K562 (cell line): ENCODE data around the gene CHAMP1. TPM values are rescaled to one million over a fixed set of nuclear protein-coding genes. Genes with fewer than 3 reads are reported as not detected.

Experiments used
- BHLHE40 ChIP-seq: IDR thresholded peaks from 2 replicates; pipeline ENCODE4 v1.6.1; 2011; ENCODE audit warnings: low read length, improper control_type of control experiment
- ELF1 ChIP-seq: fragments of 200-800 bp; sonication (Bioruptor generic); IDR thresholded peaks from 2 replicates; pipeline ENCODE4 v1.6.1; 2016; ENCODE audit warnings: missing genetic modification characterization, missing compliant biosample characterization
- FOXA3 ChIP-seq, 2 experiments: fragments of 450-650 bp in 1 of 2; sonication (generic) in 1 of 2; formaldehyde crosslinking; IDR thresholded peaks in 1 of 2; conservative IDR thresholded peaks in 1 of 2; 2 replicates each; pipeline versions ENCODE4 v1.4.0 to v1.8.0; 2020 to 2022; ENCODE audit warnings: mild to moderate bottlenecking in 2 of 2, missing genetic modification reagents in 1 of 2
- HNRNPK ChIP-seq: fragments of 200-400 bp; formaldehyde crosslinking; IDR thresholded peaks from one replicate; pipeline ENCODE4 v1.6.1; 2018; ENCODE audit warnings: mild to moderate bottlenecking, low read depth, low read length; ENCODE audit not compliant: poor library complexity, severe bottlenecking
- RBFOX2 ChIP-seq: fragments of 200-400 bp; formaldehyde crosslinking; IDR thresholded peaks from 2 replicates; pipeline ENCODE4 v1.6.1; 2017; ENCODE audit warnings: low read depth, mild to moderate bottlenecking, low read length, moderate library complexity
- TSC22D4 ChIP-seq: fragments of 450-650 bp; IDR thresholded peaks from 2 replicates; pipeline ENCODE4 v1.6.1; 2016; ENCODE audit warnings: missing genetic modification characterization, missing biosample characterization, control low read depth
- XRCC5 ChIP-seq: fragments of 200-400 bp; formaldehyde crosslinking; IDR thresholded peaks from 2 replicates; pipeline ENCODE4 v1.6.1; 2017; ENCODE audit warnings: low read depth, mild to moderate bottlenecking, low read length
- ZBTB40 ChIP-seq, 2 experiments: fragments of 450-650 bp in 1 of 2; sonication (generic) in 1 of 2; formaldehyde crosslinking in 1 of 2; IDR thresholded peaks; 2 replicates each; pipeline versions ENCODE4 v1.7.1 to v1.9.0; 2016 to 2022; ENCODE audit warnings: inconsistent platforms in 1 of 2, mild to moderate bottlenecking in 1 of 2, missing genetic modification reagents in 1 of 2
- ZZZ3 ChIP-seq: fragments of 450-650 bp; IDR thresholded peaks from 2 replicates; pipeline ENCODE4 v1.6.1; 2016; ENCODE audit warnings: antibody characterized with exemption, mild to moderate bottlenecking, moderate library complexity
- polyA plus RNA-seq, 8 experiments: library from polyadenylated mRNA; depleted of rRNA in 4 of 8; stranded (reverse) in 5 of 8; unstranded in 3 of 8; fragments of >200 nt; fragmentation: Nextera tagmentation in 2 of 8; fragmentation: Illumina TruSeq in 1 of 8; extraction: Ambion mirVana in 2 of 8; extraction: Trizol in 1 of 8; gene quantifications; 2 replicates each; pipeline versions ENCODE4 v1.2.1 to v1.2.3, GENCODE V29; 2011 to 2014; ENCODE audit warnings: inconsistent platforms in 1 of 8, missing spikeins in 1 of 8
- total RNA-seq, 7 experiments: library from RNA; depleted of rRNA in 6 of 7; stranded (reverse); fragments of >200 nt in 6 of 7; fragmentation: Illumina TruSeq in 2 of 7; extraction: Trizol in 2 of 7; gene quantifications; 2 replicates each; pipeline versions ENCODE4 v1.2.1 to v1.2.3, GENCODE V29; 2011 to 2021; ENCODE audit warnings: low replicate concordance in 1 of 7
- TF ChIP-seq, protein P1 (sequence below), 2 experiments: IDR thresholded peaks; 2 replicates each; pipeline ENCODE4 v1.6.1; 2011; ENCODE audit warnings: borderline replicate concordance in 1 of 2, control low read depth in 1 of 2, low read depth in 1 of 2, low read length in 1 of 2, mild to moderate bottlenecking in 1 of 2, mixed read lengths in 1 of 2, moderate library complexity in 1 of 2; ENCODE audit not compliant: insufficient read depth in 1 of 2, insufficient read length in 1 of 2, poor library complexity in 1 of 2, severe bottlenecking in 1 of 2; ENCODE audit errors: extremely low read depth in 1 of 2
- TF ChIP-seq, protein P2 (sequence below): sonication (generic); formaldehyde crosslinking; IDR thresholded peaks from 2 replicates; pipeline ENCODE4 v1.8.0; 2023; ENCODE audit warnings: mild to moderate bottlenecking, missing genetic modification reagents

CHAMP1 gene
- total and polyA plus RNA-seq, 9 of the 15 experiments (the other 6 are each of a cell fraction or from before 2014, with no cell fraction given), result 0.70 to 40.6 (median 15.3) TPM

- TF ChIP-seq ZBTB40 (IDR thresholded peaks at IDR 0.05) (peak; percentile 74), ZBTB40 (CRISPR knock-in tag; IDR thresholded peaks at IDR 0.05) (no peak), ZZZ3 (no peak), ELF1 (tag) (peak; percentile 87), TSC22D4 (no peak), FOXA3 (CRISPR knock-in tag; conservative IDR thresholded peaks at IDR 0.05 in 1 of 2, IDR thresholded peaks at IDR 0.05 in 1 of 2) (0 out of 4 replicates have a peak, but pooled peaks of 1 of the 2 experiments have one; percentile 8), RBFOX2 (peak; percentile 93), HNRNPK (peak; percentile 76), XRCC5 (0 out of 2 replicates have a peak, but pooled peaks have one; percentile 1), BHLHE40 (peak; percentile 36; the same call in 1 of the 2 replicates)
- TF ChIP-seq, protein P1, sequence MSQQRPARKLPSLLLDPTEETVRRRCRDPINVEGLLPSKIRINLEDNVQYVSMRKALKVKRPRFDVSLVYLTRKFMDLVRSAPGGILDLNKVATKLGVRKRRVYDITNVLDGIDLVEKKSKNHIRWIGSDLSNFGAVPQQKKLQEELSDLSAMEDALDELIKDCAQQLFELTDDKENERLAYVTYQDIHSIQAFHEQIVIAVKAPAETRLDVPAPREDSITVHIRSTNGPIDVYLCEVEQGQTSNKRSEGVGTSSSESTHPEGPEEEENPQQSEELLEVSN (IDR thresholded peaks at IDR 0.05; ENCODE audit: borderline replicate concordance in 1 of 2, extremely low read depth in 1 of 2, insufficient read depth in 1 of 2, insufficient read length in 1 of 2, low read depth in 1 of 2, low read length in 1 of 2, poor library complexity in 1 of 2, severe bottlenecking in 1 of 2), result peak; percentile 37 to 68
- TF ChIP-seq, protein P2, sequence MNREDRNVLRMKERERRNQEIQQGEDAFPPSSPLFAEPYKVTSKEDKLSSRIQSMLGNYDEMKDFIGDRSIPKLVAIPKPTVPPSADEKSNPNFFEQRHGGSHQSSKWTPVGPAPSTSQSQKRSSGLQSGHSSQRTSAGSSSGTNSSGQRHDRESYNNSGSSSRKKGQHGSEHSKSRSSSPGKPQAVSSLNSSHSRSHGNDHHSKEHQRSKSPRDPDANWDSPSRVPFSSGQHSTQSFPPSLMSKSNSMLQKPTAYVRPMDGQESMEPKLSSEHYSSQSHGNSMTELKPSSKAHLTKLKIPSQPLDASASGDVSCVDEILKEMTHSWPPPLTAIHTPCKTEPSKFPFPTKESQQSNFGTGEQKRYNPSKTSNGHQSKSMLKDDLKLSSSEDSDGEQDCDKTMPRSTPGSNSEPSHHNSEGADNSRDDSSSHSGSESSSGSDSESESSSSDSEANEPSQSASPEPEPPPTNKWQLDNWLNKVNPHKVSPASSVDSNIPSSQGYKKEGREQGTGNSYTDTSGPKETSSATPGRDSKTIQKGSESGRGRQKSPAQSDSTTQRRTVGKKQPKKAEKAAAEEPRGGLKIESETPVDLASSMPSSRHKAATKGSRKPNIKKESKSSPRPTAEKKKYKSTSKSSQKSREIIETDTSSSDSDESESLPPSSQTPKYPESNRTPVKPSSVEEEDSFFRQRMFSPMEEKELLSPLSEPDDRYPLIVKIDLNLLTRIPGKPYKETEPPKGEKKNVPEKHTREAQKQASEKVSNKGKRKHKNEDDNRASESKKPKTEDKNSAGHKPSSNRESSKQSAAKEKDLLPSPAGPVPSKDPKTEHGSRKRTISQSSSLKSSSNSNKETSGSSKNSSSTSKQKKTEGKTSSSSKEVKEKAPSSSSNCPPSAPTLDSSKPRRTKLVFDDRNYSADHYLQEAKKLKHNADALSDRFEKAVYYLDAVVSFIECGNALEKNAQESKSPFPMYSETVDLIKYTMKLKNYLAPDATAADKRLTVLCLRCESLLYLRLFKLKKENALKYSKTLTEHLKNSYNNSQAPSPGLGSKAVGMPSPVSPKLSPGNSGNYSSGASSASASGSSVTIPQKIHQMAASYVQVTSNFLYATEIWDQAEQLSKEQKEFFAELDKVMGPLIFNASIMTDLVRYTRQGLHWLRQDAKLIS, result 0 out of 2 replicates have a peak, but pooled peaks have one; percentile 17
Measured at GRCh38 chr13:114281351-114282040, 32.8 kb upstream of the CHAMP1 start, which contains the start of gene UPF3A (continued).
